ENCODE data around the gene JAKMIP1.

JAKMIP1 gene

DNA sequence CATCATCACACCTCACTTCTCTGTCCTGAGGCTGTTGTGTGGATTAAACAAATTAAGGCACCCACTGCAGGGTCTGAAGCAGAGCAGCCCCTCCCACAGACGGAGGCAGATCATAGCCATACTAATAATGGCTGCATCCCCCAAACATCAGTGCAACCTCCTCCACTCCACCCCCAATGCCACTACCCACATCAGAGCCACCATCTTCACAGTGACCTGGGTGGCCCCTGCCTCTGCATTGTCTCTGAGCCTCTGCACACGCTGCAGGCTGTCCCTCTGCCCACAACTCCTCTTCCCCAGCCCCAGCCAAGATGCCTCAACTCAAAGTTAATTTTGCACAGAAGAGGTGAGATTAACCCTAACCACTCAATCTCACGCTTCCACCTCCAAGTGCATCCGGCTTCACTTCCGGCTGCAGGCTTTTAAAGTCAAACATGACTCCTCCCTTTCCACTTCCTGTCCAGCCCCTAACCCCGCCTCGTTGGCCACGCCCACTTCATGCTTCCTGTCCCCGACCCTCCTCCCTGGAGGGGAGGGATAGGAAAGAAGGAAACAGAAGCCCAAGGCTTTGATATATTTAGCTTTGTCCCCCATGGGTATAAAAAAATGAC, 22.7 kb downstream of the JAKMIP1 start:
- DNase-seq = no peak

DNA sequence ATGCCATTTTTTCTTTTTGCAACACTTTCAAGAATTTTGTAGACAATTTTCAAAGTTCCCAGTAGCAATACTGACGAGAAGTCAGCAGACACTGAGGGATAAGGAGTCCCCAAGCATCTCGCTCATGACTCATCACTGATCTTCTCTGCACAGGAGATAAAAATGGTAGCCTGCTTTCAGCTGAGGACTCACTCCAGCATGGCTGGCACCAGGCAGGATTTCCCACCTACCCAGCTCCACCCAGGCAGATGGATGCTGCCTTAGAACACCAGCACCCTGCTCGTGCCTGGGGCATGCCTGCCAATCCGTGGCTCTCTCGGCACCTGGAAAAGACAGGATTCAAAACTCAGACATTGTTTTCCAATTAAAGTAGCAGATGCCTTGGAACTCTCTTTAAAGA, 24.9 kb downstream of the JAKMIP1 start:
- no peak for DNase-seq

DNA sequence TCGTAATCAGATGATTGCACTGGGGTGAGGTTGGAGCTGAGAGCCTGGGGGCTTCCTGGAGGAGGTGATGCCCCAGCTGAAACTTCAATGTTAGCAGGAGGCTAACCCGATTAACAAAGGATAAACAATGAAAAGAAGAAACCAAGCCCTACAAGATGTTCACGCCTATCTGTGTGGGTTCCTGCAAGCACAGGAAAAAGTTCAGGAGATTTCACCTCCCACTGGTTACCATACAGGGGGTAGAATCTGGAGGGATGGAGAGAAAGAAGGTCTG, 27.5 kb downstream of the JAKMIP1 start:
- DNase-seq = no peak

DNA sequence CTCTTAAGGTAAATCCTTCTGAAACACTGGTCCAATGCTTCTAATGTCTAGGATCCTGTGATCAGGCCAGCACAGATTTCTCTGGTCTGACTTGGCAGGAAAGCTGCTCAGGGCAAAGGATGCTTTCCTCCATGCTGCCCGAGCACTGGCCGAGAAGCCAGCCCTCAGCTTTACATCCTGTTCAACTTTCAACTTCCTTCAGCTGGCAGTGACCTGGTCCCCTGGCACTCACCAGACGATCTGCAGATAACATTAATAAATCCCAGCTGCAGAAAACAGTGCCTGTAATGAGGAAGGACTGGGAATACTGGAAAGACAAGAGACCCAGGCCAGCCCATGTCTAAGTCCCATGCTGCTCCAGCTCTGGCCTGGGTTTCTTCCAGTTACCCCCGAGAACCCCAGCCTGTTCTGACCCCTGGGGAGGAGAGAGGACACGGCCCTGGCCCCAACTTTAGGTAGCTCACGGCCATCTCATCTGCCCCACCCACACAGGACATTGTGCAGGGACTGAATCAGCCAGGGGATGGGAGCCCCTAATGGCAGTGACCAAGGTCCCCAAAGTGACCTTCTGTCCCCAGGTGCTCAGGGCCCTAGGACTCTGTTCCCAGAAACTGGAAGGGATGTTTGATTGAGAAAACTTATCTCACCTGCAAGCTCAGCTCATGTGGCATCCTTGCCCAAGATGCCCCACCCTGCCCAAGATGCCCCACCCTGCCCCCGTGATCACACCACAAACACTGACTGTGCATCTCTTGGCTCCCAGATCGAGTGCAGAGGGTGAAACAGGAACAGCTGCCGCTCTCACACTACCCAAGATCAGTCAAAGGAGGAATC, 28.0 kb downstream of the JAKMIP1 start:
- DNase-seq = no peak

DNA sequence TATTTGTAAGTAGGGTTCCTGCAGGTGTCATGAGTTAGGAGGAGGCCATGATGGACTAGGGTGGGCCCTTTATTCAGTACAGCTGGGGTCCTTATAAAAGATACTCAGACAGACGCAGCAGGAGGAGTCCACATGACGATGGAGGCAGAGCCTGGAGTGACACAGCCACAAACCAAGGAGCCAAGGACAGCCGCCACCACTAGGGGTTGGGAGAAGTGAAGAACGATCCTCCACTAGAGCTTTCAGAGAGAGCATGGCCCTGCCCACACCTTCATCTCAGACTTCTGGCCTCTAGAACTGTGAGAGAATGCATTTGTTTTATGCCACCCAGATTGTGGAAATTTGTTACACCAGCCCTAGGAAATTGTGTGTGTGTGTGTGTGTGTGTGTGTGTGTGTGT, 31.1 kb downstream of the JAKMIP1 start:
- no peak for DNase-seq

DNA sequence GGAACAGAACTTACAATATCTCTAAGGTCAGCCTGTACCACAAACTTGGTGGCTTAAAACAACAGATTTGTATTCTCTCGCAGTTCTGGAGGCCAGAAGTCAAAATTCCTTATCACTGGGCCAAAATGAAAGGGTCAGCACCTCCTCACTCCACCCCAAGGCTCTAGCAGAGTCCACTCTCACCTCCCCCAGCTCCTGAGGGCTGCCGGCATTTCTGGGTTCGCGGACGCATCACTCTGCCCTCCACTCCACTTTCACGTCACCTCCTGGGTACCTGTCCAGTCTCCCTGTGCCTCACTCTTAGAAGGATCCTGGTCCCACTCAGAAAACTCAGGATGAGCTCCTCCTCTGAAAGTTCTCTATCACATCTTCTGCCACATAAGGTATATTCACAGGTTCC, 34.6 kb downstream of the JAKMIP1 start:
- DNase-seq = no peak

DNA sequence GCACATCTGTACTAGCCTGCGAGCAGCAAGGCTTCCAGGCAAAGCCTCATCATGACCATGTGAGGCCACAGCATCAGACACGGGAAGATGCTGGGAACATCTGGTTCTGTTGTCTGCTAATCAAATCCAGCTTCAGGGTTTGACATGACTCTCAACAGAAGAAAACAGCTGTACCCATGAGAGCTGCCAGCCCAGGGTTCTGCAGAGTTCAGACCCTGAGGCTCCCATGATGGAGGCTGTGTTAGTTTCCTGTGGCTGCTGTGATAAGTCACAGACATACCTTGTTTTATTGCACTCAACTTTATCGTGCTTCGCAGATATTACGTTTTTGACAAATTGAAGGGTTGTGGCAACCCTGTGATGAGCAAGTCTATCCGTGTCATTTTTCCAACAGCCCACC, 37.5 kb downstream of the JAKMIP1 start:
- DNase-seq = no peak

DNA sequence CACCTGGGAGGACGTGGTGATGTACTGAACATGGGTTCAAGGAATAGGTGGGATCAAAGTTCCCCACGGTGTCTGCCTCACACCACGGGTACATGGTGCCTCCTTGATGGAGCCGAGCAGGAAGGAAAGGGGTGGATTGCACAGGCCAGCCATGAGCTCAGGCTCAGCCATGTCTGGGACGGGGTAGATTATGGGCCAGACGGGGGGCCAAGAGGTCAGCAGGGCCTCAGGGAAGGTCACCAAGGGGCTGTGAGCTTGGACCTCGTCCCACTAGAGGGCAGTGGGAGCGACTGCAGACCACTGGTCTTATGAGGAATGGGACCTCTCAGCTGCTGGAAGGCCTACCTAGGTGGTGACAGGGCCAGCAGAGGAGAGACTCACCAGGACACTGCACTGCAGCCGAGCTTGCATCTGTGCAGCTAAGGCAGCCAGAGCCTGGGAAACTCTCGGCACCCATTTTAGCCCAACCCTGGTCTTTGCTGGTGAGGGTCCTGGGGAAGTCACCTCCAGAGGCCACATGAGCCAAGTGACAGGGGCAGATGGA, 38.4 kb downstream of the JAKMIP1 start:
- no peak for DNase-seq

DNA sequence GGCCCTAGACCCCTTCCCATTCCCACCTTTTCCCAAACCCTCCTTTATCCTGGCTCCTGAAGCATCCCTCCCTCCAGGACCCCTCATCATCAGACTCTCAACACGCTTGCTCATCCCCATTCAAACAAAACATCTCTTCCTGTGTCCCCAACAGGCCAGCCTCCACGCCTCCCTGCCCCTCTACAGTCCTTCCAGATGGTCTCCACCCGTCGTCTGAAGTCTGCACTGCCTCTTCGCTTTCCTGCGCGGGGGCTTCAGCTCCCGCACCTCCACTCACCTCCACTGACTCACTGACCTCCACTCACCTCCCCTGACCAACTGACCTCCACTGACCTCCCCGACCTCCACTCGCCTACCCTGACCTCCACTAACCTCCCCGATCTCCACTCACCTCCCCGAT, 39.8 kb downstream of the JAKMIP1 start:
- DNase-seq = no peak

DNA sequence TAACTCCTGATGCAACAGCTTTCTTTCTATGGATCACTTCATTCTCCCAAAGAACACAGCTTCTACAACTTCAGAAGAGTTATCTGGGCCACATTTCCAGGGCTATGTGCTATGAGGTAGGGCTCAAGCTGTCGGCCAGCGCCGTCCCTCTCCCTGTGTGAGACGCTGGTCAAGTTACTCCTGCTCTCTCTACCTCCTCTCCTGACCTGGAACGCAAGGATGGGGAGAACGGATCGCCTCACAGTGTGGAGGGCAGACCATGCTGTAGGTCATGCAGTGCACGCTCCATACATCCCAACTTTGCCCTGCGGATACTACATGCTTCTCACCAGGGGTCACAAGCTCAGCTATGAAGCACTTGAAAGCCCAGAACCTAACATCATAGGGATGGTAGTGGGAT, 42.4 kb downstream of the JAKMIP1 start:
- no peak for DNase-seq

DNA sequence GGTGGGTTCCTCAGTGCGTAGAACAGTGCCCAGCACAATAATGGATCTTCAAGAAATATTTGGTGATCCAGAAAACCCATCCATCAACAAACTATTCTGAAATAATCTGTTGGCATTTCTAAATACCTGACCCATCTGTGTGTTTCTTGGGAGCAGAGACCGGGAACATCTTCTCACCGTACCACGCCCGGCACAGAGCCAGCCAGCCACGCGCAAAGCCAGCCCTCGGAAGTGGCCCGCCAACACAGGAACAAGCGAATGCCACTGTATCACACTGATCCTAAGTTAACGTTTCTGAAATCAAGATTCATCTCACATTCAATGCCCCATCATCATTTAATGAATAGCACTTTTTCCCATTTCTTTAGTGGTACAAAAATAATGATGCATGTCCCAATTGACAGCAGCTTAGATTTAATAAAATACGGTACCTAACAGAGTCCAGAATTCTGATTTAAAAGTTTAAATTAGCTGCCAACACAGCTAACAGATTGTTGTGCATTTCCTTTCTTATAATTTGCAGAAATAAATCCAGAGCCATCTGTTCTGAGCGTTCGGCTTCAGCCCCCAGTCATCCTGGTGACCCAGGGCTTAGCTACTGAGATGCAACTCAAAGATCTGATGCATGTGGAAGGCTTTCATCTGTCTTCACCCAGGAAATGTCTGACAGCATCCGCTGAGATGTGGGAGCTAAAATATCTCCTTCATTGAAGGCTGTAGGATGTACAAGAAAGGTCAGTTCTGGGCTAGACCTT, 44.2 kb downstream of the JAKMIP1 start:
- no peak for DNase-seq

DNA sequence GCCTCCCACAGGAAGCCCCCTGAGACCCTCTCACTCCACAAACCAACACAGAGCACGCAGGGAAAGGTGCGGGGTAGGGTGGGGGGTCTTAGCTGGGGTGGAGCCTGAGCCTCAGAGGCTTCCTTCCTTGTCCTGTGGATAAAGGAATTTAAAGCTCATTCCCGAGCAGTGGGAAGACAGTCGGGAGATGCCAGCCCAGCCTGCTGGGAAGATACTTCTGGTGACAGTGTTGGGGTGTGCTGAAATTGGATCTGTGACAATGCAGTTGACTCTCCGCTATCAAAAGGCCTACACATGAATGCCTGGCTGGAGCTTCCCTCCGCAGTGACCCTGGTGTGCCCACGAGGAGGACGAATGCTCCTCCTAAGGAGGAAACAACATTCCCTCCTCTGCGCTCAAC, 45.5 kb downstream of the JAKMIP1 start:
- DNase-seq = no peak

DNA sequence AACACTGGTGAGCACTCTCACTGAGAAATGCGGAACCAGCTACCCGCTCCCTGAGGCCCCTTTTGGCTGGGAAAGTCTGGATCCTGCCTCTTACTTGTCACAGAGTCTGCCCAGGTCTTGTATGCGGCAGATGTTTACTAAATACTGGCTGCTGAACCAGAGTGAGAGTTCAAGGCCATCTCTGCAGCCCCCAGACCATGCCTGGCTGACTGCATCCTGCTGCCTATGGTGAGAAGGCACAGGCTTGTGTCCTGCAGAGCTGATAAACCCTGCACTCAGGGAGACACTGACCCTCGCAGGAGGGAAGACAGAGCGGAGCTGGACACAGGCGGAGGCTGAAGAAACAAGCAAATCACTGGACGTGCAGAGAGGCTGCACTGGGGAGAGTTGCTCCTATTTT, 46.5 kb downstream of the JAKMIP1 start:
- no peak for DNase-seq

DNA sequence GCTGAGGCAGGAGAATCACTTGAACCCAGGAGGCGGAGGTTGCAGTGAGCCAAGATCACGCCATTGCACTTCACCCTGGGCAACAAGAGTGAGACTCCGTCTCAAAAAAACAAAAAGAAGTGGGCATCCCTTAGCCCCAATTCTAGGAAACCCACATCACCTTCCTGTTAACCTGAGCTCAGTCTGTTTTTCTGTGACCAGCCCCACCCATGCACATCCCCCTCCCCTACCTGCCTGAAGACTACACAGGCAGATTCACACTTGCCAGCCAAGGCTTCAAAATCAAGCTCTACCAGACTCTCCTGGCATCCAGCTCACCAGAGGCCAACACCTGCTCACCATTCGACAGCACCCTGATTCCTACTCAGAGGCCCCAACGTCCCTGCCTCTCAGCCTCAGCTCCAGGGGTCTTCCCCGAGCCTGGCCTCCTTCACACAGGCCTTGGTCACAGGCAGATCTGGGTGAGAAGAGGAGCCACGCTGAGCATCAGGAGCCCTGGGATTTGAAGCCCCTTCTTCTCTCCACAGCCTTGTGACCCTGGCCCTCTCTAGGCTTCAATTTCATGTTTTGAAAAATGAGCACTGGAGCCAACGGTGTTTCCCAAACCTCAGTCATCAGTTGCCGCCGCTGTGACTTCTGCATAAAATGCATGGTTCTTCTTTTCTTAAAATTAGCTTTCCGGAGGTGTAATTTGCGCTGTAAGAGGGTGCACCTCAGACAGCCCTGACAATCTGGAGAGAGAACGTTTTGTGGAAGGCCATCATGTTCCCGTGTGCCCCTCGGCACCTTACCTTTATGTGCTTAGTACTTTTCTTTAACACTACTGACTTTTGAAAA, 47.3 kb downstream of the JAKMIP1 start:
- DNase-seq = no peak

DNA sequence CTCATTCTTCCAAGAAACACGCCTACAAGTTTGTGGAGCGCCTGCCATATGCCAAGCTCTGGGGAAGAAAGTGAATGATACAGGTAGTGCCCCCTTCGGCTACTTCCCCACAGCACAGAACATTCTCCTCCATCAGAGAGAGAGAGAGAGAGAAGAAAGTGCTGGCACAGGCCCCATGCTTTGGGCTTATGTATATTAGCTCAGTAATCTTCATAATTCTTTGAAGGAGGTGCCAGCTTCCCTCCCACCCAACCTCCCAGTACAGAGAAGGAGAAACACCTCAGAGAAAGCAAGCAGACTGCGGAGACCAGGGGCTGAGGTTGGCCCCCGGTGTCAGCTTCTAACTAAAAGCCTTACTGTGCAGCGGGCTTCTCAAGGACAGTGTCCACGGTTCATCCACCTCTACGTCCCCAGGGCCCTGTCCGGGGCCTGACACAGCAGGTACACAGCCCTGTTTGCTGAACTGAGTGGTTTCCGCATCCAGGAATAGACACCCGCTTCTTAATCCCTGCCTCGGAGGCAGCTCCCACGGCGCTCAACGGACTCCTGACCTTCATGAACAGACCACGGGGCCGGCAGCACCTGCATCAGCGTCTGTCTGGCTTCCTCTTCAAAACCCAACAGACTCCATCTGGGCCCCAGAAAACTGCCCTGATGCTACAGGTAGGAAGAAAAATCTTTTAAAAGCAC, 50.2 kb downstream of the JAKMIP1 start:
- DNase-seq = no peak

DNA sequence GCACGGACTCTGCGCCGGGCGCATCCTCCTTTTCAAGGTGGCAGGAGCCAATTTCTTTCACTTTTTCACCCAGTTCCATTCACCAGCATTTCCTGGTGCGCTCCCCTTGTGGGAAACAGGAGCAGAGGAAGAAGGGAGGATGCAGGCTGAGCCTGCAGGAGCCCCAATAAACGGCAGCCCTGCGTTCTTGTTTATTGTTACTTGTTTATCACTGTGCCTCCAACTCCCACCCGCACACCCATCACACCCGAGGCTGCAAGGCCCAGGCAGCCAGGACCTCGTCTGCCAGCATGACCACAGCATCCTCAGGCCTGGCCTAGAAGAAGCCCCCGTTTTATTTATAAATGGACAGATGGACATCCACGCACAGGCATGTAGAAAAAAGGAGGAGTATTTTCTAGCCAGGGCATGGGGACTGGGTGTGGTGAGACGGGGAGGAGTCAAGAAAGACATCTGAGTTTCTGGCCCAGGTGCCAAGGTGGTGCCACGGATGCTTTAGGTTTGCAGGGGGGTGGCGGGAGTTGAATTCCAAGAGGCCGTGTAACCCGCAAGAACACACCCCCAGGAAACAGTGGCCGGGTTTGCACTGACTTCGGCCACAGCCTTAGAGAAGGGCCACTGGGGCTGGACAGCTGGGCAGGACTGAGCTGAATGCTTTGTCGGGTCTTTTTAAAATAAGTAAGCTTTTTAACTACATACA, 51.7 kb downstream of the JAKMIP1 start:
- no peak for DNase-seq

DNA sequence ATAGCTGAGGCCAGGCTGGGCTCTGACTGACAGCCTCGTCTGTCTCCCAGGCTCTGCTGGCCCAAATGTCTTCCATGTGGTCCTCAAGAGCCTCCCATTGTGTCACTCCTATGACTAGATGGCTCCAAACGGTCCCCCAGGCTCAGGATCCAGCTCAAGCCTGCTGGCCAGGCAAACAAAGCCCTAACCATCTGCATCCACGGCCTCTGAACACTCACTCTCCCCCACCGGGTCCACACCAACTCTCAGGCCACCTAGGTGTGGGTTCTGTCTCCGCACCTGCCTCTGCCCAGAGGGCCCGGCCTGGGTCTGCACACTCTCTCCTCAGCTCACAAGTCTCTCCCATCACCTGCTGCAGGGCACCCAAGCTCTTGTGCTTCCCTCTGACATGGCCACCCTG, 52.9 kb downstream of the JAKMIP1 start:
- DNase-seq = no peak

DNA sequence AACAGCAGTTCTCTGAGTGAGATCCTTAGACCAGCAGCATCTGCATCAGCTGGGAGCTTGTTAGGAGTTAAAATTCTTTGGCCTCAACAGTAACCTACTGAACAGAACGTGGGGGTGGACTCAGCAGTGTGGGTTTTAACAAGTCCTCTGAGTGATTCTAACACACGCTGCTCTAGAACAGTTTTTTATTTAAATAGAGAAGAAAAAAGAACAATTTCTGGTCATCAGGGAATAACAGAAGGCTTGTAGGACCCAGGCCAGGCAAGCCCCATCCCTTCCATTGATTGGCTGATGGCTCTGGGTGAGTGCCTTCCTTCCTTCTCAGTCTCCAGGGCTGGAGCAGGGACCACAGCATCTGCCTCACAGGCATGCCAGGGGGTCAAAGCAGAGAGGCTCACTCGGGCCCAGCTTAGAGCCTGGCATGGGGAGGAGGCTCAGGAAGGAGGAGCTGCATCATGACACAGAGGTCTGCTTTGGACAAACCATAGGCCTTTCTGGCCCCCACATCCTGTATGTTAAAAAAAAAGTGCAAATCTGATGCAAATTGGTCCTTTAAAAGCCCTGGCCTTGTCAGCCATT, 56.7 kb downstream of the JAKMIP1 start:
- DNase-seq = no peak

DNA sequence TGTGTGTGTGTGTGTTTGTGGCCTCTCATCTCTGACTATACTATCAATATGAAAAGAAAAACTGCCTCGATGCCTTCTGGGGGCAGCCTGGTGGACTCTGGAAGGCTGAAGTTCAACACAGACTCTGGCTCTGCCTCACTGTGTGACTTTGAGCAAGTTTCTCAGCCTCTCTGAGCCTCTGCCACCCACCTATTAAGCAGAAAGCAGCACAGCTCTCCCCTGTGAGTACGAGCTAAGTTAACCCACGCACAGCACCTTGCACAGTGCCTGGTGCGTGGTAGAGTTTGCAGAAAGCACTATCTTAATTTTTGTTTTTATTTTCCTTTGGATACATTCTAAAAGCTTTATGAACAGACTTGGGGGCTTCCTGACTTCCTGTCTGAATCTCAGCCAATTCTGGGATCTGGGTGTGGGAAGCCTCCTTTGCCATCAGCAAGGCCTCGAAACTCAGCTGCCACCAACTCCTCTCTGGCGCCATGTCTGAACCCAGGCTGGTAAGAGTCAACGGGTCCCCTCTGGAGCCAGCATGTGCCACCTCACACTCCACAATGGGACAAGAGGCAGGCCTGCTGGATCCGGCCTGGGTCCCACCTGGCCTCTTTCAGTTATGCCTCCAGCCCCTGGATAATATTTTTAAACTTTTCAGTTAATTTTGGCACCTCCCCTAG, 57.3 kb downstream of the JAKMIP1 start:
- DNase-seq = no peak

DNA sequence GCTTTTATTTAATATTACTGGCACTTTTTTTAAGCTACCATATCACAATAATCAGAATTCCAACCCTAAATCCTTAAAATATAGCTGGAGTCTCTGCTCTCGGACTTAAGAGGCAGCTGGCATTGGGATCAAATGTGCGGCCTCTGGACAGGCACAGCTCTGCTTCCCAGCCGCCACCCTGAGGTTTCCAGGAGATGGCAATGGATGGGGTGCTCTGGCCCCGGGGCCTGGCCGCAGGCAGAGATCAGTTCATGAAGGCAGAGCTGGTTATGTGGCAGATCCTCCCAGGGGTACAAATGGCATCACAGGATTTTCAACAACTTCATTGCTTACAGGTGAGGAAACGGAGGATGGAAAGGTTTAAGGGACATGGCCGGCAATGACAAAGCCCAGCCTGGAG, 57.8 kb downstream of the JAKMIP1 start:
- DNase-seq = no peak

DNA sequence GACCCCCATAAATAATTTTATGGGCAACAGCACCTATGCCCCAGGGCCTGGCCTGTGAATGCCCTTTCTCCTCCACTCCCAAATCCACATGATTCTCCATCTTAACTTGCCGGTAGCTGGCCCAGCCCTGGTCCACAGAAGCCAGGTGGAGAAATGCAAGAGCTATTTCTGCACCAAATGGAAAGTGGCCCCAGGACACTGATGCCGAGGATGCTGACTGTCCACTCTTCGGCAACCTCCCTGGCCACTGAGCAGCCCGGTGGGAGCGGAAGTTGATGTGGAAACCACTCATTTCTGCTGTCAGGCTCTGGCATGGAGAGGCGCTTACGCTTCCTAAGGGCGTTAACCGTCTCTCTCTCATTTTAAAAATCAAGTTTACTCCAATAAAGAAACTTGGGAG, 58.8 kb downstream of the JAKMIP1 start:
- DNase-seq = no peak
